ENCODE data around the gene ALKBH4.
"Not testable (repeated sequence)": the region's sequence is repeated elsewhere in the genome, so short reads cannot be mapped to it uniquely, and the experiment has no call there.

- TF ChIP-seq CTCF (IDR thresholded peaks at IDR 0.05; ENCODE audit: insufficient read depth, low read length); GABPA (IDR thresholded peaks at IDR 0.05; ENCODE audit: low read depth); REST (IDR thresholded peaks at IDR 0.05; ENCODE audit: insufficient replicate concordance, low read depth); POLR2AphosphoS5 (IDR thresholded peaks at IDR 0.05; ENCODE audit: low read depth); SPI1 (IDR thresholded peaks at IDR 0.05; ENCODE audit: borderline replicate concordance, low read depth): not testable (repeated sequence)
Observed at GRCh38 chr7:102503141-102503540, 38.5 kb upstream of the ALKBH4 start.

All from HL-60 (cell line).